ENCODE data around the gene MAP2K1.

The MAP2K1 gene

DNA sequence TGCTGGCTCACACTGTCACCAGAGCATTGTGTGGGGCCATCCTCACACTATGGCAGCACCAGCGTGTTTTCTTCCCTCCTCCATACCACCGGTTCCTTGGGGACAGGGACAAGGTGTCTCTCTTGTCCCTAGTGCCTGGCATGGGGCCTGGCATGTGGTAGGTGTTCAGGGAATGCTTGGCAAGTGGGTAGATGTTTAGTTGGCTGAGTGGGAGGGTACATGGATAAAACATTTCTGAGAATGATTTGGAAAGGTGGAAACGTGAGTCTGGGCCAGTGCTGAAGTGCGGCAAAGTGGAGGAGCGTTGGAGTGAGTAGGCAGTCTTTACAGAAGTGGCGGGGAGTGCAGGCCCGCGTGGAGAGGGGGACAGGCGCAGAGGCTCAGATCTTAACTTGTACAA is 95.8 kb downstream of the MAP2K1 start:
- Histone ChIP-seq H3K9ac (ENCODE audit: low read depth, low read length) (no peak overlapping the region), H3K9me3 (ENCODE audit: insufficient read depth, low read depth, low read length) (no peaks in the 10 kb centered on the region)

DNA sequence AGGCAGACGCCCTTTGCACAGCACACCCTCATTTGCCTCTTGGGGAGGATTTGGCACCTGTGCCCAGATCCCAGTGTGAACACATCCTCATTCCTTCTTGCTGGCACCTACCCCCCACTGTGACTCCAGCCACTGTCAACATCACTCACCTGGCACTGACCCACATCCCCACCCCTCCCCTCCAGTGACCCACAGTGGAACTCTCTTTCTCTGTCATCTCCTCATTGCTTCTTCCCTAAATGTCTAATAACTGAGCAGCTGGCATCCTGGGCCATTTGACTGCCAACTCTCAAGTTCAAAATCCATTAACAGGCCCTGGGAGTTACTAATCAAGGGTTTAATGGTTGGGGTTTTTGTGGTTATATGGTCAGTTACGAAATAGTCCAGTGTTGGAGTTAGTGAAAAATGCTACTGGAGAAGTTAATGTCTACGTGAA is 96.4 kb downstream of the MAP2K1 start:
- Histone ChIP-seq H3K9ac (ENCODE audit: low read depth, low read length) (no peak overlapping the region), H3K36me3 (ENCODE audit: insufficient read depth, low read depth, low read length) (peaks cover 62% of the 10 kb centered on the region), H3K27ac (ENCODE audit: low read length) (no peak overlapping the region), H3K9me3 (ENCODE audit: insufficient read depth, low read depth, low read length) (no peaks in the 10 kb centered on the region), H3K4me3 (ENCODE audit: low read length) (no peak overlapping the region), H3K4me1 (ENCODE audit: insufficient read depth, low read length) (no peaks in the 10 kb centered on the region), H3K27me3 (ENCODE audit: insufficient read depth, low read length) (no peaks in the 10 kb centered on the region)

More for the DNA sequence above, 95.8 kb downstream of the MAP2K1 start:
- Histone ChIP-seq H3K4me1 (ENCODE audit: insufficient read depth, low read length) (no peaks in the 10 kb centered on the region), H3K27ac (ENCODE audit: low read length) (no peak overlapping the region), H3K27me3 (ENCODE audit: insufficient read depth, low read length) (no peaks in the 10 kb centered on the region), H3K36me3 (ENCODE audit: insufficient read depth, low read depth, low read length) (peaks cover 57% of the 10 kb centered on the region), H3K4me3 (ENCODE audit: low read length) (no peak overlapping the region)

DNA sequence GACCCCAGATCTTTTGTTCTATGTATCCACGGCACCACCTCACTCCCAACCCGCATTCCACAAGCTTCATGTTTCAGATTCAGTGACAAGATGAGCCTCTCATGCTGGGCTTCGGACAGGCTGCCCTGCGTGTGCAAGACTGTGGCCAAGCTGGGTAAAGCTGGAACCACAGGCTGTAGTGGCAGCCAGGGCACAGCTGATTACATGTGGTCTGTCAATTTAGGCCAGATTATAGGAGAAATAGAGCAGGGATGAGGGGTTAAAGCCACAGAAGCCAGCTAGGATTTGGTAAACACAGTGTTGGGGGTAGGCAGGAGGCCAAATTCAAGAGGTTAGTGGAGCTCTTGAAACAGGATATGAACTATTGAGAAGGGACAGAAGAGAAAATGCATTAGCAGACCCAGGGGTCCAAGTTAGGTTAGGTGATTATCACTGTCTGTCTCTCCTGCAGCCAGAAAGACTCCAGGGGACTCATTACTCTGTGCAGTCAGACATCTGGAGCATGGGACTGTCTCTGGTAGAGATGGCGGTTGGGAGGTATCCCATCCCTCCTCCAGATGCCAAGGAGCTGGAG is 97.9 kb downstream of the MAP2K1 start:
- H3K9ac ChIP-seq (ENCODE audit: low read depth, low read length) = no peak overlapping the region
- no peaks in the 10 kb centered on the region for H3K27me3 ChIP-seq (ENCODE audit: insufficient read depth, low read length)
- peaks cover 77% of the 10 kb centered on the region for H3K36me3 ChIP-seq (ENCODE audit: insufficient read depth, low read depth, low read length)
- no peak overlapping the region for H3K4me3 ChIP-seq (ENCODE audit: low read length)
- H3K4me1 ChIP-seq (ENCODE audit: insufficient read depth, low read length) = no peaks in the 10 kb centered on the region
- H3K9me3 ChIP-seq (ENCODE audit: insufficient read depth, low read depth, low read length) = no peaks in the 10 kb centered on the region
- no peak overlapping the region for H3K27ac ChIP-seq (ENCODE audit: low read length)

DNA sequence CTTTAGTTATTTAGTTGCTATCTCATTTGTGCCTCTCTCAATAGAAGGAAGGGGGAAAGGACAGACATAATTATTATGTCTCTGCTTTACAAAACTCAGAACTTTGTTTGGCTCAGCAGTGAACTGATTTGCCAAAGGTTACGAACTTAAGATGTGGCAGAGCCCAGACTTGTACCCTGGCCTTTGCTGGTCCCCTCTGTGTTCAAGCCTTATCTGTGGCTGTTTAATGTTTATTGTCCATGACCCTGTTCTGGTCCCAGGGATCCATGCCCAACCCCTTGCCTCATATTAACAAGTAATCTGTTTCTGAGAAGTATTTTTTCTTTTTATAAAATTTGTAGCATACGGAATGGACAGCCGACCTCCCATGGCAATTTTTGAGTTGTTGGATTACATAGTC is 100.2 kb downstream of the MAP2K1 start:
- Histone ChIP-seq H3K9ac (ENCODE audit: low read depth, low read length) (no peak overlapping the region), H3K9me3 (ENCODE audit: insufficient read depth, low read depth, low read length) (no peaks in the 10 kb centered on the region), H3K36me3 (ENCODE audit: insufficient read depth, low read depth, low read length) (peaks cover 91% of the 10 kb centered on the region), H3K27me3 (ENCODE audit: insufficient read depth, low read length) (no peaks in the 10 kb centered on the region), H3K4me3 (ENCODE audit: low read length) (no peak overlapping the region), H3K27ac (ENCODE audit: low read length) (no peak overlapping the region), H3K4me1 (ENCODE audit: insufficient read depth, low read length) (no peaks in the 10 kb centered on the region)

DNA sequence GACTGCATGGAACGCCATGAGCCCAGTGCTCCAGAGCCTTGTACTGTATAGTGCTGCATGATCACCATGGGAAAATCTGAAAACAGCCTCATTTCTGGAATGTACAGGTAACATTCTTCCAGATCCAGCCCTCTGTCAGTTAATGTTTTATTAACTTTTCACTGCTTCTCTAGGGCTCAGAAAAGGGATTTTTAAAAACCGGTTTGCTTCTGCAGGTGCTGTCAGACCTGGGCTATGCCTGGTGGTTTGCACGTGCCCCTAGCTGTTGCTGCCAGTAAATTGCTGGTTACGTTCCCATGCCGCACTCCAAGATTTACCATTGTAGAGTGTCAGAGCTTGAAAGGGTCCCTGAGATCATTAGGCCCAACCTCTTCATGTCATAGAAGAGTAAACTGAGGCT is 101.8 kb downstream of the MAP2K1 start:
- Histone ChIP-seq H3K4me1 (ENCODE audit: insufficient read depth, low read length) (no peaks in the 10 kb centered on the region), H3K27ac (ENCODE audit: low read length) (no peak overlapping the region), H3K27me3 (ENCODE audit: insufficient read depth, low read length) (no peaks in the 10 kb centered on the region), H3K9me3 (ENCODE audit: insufficient read depth, low read depth, low read length) (no peaks in the 10 kb centered on the region), H3K36me3 (ENCODE audit: insufficient read depth, low read depth, low read length) (peaks cover 91% of the 10 kb centered on the region), H3K4me3 (ENCODE audit: low read length) (no peak overlapping the region), H3K9ac (ENCODE audit: low read depth, low read length) (no peak overlapping the region)

DNA sequence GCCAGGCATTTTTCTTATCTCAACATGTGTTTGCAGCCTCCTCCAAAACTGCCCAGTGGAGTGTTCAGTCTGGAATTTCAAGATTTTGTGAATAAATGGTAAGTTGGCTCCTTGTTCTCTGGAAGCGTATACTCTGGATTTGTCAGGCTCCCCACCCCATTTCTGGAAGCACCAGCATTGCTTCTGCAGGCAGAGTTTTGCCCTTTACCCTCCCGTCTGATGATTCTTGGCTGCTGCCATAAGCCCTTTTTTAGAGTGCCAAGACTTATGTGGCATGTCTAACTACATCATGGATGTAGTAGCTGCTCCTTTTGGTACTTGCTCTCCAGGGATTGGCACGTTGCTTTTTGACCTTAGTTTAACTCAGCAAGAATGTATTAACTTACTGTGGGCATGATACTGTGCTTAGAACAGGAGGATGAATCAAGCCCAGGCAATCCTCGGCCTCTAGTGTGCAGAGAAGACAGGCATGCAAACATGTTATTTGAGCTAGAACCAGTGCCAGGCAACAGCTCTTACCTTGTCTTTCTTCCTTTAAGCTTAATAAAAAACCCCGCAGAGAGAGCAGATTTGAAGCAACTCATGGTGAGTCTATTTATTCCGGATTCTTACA is 102.6 kb downstream of the MAP2K1 start:
- H3K36me3 ChIP-seq (ENCODE audit: insufficient read depth, low read depth, low read length) = peaks cover 98% of the 10 kb centered on the region
- H3K9me3 ChIP-seq (ENCODE audit: insufficient read depth, low read depth, low read length) = no peaks in the 10 kb centered on the region
- no peaks in the 10 kb centered on the region for H3K27me3 ChIP-seq (ENCODE audit: insufficient read depth, low read length)
- no peak overlapping the region for H3K27ac ChIP-seq (ENCODE audit: low read length)
- H3K9ac ChIP-seq (ENCODE audit: low read depth, low read length) = no peak overlapping the region
- no peak overlapping the region for H3K4me3 ChIP-seq (ENCODE audit: low read length)
- no peaks in the 10 kb centered on the region for H3K4me1 ChIP-seq (ENCODE audit: insufficient read depth, low read length)

DNA sequence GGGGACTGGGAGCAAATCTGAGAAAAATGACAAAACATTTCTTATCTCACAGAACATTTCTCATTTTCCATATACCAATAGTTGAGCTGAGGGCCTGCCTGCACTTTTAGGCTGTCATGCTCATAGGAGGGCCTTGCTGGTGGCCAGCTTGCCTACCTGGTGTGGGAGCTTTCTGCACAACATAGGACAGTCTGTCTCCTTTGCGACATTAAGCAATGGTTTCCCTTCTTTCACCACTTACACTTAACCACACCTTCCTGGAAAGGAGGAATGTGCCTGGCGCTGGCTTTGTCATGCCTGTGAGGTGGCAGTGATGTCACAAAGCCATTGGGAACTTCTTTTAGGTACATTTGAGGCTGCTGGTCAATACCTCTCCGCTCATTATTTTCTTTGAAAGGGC is 105.1 kb downstream of the MAP2K1 start:
- no peaks in the 10 kb centered on the region for H3K9me3 ChIP-seq (ENCODE audit: insufficient read depth, low read depth, low read length)
- H3K4me1 ChIP-seq (ENCODE audit: insufficient read depth, low read length) = no peaks in the 10 kb centered on the region
- H3K4me3 ChIP-seq (ENCODE audit: low read length) = no peak overlapping the region
- H3K36me3 ChIP-seq (ENCODE audit: insufficient read depth, low read depth, low read length) = peaks cover 89% of the 10 kb centered on the region
- no peak overlapping the region for H3K27ac ChIP-seq (ENCODE audit: low read length)
- H3K27me3 ChIP-seq (ENCODE audit: insufficient read depth, low read length) = no peaks in the 10 kb centered on the region
- no peak overlapping the region for H3K9ac ChIP-seq (ENCODE audit: low read depth, low read length)

DNA sequence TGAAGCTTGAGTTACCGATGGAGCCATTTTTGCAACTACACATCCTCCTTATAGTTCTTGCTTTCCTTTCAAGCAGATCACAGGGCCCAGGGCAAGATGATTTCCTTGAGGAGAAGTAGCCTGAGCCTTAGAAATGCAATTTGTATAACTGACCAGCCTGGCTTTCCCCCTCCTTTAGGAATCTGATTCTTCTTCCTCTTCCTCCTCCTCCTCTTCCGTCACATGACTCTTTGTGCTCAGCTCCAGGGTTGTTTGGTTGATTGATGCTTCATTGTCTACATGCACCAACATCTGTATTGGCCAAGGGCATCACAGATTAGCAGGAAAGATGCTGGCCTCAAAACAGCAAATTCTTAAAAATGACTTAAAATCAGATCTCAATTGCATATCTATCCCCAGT is 107.5 kb downstream of the MAP2K1 start:
- H3K27me3 ChIP-seq (ENCODE audit: insufficient read depth, low read length) = no peaks in the 10 kb centered on the region
- no peaks in the 10 kb centered on the region for H3K4me1 ChIP-seq (ENCODE audit: insufficient read depth, low read length)
- peaks cover 80% of the 10 kb centered on the region for H3K36me3 ChIP-seq (ENCODE audit: insufficient read depth, low read depth, low read length)
- H3K27ac ChIP-seq (ENCODE audit: low read length) = no peak overlapping the region
- H3K9me3 ChIP-seq (ENCODE audit: insufficient read depth, low read depth, low read length) = no peaks in the 10 kb centered on the region
- no peak overlapping the region for H3K4me3 ChIP-seq (ENCODE audit: low read length)
- no peak overlapping the region for H3K9ac ChIP-seq (ENCODE audit: low read depth, low read length)

DNA sequence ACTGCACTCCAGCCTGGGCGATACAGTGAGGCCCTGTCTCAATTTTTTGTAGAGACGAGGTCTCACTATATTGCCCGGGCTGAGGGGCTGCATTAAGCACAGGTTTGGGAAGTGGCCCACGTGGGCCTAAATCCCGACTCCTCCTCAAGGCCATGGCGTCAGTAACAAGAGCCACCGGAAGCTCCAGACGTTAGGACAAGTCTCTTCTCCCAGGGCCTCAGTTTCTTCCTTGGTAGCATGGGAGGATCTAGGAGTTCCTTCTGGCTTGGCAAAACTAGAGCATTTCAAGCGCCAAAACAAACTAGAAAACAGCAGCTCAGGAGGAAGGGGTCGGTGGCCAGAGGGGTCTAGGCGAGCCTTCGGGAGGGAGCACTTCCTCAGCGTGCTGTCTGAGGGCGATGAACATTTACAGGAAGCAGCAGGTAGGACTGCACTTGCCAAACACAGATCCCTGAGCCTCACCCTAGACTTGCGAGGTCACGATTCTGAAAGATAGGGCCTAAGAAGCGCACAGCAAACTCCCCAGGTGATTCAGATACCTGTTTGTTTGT is 110.3 kb downstream of the MAP2K1 start:
- H3K4me3 ChIP-seq (ENCODE audit: low read length) = peak overlapping the region; percentile 94
- peak overlapping the region; percentile 95 for H3K27ac ChIP-seq (ENCODE audit: low read length)
- peaks cover 80% of the 10 kb centered on the region for H3K36me3 ChIP-seq (ENCODE audit: insufficient read depth, low read depth, low read length)
- H3K9me3 ChIP-seq (ENCODE audit: insufficient read depth, low read depth, low read length) = no peaks in the 10 kb centered on the region
- H3K27me3 ChIP-seq (ENCODE audit: insufficient read depth, low read length) = no peaks in the 10 kb centered on the region
- H3K4me1 ChIP-seq (ENCODE audit: insufficient read depth, low read length) = no peaks in the 10 kb centered on the region
- H3K9ac ChIP-seq (ENCODE audit: low read depth, low read length) = peak overlapping the region; percentile 98

DNA sequence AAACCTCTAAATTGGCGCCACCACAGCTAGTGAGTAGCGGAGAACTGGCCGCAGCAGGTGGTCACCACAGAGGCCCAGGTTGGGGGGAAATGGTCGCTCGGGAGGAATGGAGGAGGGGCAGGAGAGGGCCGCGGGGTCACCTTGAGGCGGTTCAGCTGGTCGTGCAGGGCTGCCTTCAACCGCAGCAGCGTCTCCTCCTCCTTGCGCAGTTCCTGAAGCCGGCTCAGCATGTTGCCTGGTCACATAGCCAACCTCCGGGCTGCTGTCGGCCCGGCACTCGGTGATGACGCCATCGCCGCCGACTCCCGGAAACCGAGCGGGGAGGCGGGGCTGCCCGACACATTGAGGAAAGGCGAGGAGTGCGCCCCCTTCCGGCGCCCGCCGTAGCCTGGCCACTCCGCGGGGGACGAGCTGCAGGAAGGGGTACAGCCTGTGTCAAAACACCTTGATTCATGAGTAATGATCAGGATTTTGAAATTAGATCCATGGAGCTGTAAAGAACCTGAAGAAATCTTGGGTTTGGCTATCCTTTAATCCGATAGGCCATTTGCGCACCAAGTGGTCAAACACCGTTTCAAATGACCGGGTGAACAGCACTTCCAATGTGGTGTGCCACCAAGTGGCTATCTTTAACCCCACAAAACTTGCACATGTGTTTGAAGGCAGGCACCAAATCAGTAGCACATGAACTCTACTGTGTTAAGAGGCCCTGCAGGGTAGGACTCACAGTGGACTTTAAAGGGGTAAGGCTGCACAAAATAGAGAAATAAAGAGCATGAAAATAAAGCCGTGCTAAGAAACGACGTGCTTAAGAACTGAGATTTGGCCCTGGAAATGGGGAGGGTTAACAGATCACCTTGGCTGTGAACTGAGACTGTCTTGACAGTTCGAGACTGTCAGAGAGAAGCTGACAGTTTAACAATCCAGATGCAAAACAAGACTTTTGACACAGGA is 111.1 kb downstream of the MAP2K1 start, which contains the start of gene SNAPC5:
Gene SNAPC5 (minus strand): TSS at position 261 of the 954 bp plus-strand sequence. CDS start 31 bp downstream, at position 230.
- peak within 1 kb of the TSS; percentile 94 for H3K4me3 ChIP-seq (ENCODE audit: low read length)
- H3K27ac ChIP-seq (ENCODE audit: low read length) = peak within 1 kb of the TSS; percentile 95
- peaks cover 80% of the 10 kb centered on the region for H3K36me3 ChIP-seq (ENCODE audit: insufficient read depth, low read depth, low read length)
- H3K9me3 ChIP-seq (ENCODE audit: insufficient read depth, low read depth, low read length) = no peaks in the 10 kb centered on the region
- peak within 1 kb of the TSS; percentile 98 for H3K9ac ChIP-seq (ENCODE audit: low read depth, low read length)
- H3K27me3 ChIP-seq (ENCODE audit: insufficient read depth, low read length) = no peaks in the 10 kb centered on the region
- H3K4me1 ChIP-seq (ENCODE audit: insufficient read depth, low read length) = no peaks in the 10 kb centered on the region

DNA sequence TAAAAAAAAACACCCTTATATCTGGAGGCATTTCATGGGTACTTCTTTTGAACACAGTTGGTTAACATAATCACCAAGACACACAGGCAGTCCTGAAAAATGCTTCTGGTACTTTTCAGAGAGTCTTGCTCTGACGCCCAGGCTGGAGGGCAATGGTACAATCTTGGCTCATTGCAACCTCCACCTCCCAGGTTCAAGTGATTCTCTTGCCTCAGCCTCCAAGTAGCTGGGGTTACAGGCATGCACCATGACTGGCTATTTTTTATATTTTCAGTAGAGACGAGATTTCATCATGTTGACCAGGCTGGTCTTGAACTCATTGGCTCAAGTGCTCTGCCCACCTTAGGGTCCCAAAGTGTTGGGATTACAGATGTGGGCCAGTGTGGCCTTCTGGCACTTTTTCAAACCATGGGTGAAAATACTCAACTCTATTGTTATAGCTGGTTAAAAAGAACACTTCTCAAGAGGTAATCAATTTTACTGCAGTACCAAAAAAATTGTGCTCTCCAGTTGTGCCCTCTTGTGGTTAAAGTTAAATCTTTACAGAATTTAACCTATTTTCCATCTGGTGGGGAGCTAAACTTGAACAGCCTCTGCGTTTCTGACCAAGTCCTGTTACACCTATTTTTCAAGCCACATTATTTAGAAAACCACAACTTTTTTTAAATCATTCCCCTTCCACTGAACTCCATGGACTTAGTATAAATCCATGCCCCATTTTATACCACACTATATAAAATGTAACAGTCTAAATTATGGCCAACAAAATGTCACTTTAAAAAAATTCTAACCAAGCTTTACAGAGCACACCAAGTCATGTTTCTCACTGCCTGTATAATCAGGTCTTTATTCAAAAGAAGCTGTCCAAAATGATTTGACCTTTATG is 112.0 kb downstream of the MAP2K1 start:
- H3K9me3 ChIP-seq (ENCODE audit: insufficient read depth, low read depth, low read length) = no peaks in the 10 kb centered on the region
- H3K27me3 ChIP-seq (ENCODE audit: insufficient read depth, low read length) = no peaks in the 10 kb centered on the region
- H3K4me1 ChIP-seq (ENCODE audit: insufficient read depth, low read length) = no peaks in the 10 kb centered on the region
- no peak overlapping the region for H3K27ac ChIP-seq (ENCODE audit: low read length)
- peaks cover 80% of the 10 kb centered on the region for H3K36me3 ChIP-seq (ENCODE audit: insufficient read depth, low read depth, low read length)
- no peak overlapping the region for H3K9ac ChIP-seq (ENCODE audit: low read depth, low read length)
- no peak overlapping the region for H3K4me3 ChIP-seq (ENCODE audit: low read length)
